Stimulated activated CD8-positive, alpha-beta memory T cell treated with anti-CD3 and anti-CD28 coated beads, Interleukin-7, amount 100 ng/mL, for 4 hours (primary cell): ENCODE results near the gene C7orf33.
"Not testable (repeated sequence)": the region's sequence is repeated elsewhere in the genome, so short reads cannot be mapped to it uniquely, and the experiment has no call there.

Source experiments
- DNase-seq, 2 donors: peaks; one replicate each; pipeline ENCODE4 v3.0.0-alpha.2; 2020; ENCODE audit warnings: low read depth in 2 of 2

C7orf33 gene

GRCh38 chr7:148580446-148580845, 10.1 kb upstream of the C7orf33 start:
- no peak for DNase-seq

DNA sequence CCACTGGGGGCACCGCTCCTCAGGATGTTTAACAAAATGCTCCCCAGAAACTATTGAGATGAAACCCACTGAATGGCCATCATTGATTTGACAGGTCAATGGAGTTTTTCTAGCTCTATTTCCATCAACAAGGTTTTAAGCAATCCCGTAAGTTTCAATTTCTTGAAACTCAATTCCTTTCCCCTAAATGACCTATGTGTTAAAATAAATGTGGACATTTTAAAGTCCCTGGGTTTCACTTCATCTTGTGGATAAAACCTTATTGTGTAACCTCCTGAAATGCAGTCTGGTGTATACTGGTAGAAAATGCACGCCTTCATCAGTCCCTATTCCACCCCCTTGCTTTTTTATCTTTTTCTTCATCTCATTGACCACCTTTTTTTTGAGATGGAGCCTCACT, 8.9 kb upstream of the C7orf33 start:
- no peak for DNase-seq

GRCh38 chr7:148584154-148584827, 6.3 kb upstream of the C7orf33 start:
- DNase-seq = no peak

- no peak for DNase-seq
Observed at GRCh38 chr7:148585399-148585798, 5.2 kb upstream of the C7orf33 start.

DNA sequence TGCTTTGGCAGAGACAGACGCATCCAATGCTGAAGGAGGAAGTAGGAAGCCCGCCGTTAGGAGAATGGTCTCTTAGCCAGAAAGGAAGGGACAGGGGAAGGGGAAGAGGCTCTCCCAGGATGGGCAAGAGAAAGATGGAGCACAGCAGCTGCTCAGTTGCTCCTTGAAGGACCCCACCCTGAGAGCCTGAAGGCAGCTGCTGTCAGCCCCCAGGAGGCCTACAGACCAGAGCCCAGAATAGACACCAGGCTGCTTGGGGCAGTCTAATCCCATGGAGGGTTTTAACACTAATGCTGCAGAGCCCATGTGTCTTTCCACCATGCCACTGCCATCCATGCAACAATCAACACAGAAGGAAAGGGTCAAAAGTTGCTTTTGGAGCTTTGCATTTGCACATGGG, 3.5 kb upstream of the C7orf33 start:
- no peak for DNase-seq

DNA sequence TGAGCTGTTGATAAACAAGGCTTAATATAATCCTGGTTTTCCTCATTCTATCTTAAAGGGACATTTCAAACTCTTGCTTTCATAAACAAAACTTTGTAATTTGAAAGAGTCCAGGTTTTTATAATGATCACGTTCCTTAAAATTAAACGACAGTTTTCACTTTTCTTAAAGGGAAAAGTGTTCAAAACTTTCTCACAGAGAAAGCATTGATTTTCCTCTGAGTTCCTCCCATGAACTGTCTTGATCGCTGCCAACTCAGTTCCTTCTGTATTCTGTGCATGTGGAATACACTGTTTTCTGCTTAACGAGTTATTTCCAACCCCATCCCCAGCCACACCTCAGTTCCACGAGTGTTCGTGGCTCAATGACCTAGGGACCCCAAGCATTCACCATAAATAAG, 2.4 kb upstream of the C7orf33 start:
- DNase-seq = no peak

- no peak for DNase-seq
Observed at GRCh38 chr7:148588670-148589131, 1.9 kb upstream of the C7orf33 start.

GRCh38 chr7:148589640-148590039, 926 bp upstream of the C7orf33 start:
- DNase-seq = no peak

DNA sequence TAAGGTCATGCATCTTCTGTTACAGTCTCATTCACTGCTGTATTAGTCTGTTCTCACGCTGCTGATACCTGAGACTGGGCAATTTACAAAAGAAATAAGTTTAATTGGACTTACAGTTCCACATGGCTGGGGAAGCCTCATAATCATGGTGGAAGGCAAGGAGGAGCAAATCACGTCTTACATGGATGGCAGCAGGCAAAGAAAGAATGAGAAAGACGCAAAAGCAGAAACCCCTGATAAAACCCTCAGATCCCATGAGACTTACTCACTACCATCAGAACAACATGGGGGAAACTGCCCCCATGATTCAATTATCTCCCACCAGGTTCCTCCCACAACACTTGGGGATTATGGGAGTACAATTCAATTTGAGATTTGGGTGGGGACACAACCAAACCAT, 5.8 kb downstream of the C7orf33 start:
- DNase-seq = not testable (repeated sequence)

GRCh38 chr7:148598351-148598750, 7.8 kb downstream of the C7orf33 start:
- no peak for DNase-seq

DNA sequence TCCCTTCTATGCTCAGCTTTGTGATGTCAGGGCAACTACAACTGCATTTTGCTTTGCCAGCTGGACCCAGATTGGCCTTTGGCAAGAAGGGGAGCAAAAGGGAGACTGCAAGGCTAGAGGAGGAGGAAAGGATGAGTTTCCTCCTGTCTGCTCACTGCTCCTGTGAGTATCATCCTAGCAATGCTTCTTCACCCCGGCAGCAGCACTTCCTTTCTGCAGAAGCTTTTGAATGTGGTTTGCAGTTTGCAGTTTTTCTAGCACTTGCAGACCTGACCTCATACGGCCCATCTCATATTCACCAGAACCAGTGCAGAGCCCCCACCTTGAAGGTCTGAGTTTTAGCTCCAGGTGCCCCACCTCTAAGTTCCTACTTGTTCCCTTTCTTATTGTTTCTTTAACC, 14.8 kb downstream of the C7orf33 start:
- no peak for DNase-seq

- no peak for DNase-seq
Observed at GRCh38 chr7:148607151-148607661, 16.6 kb downstream of the C7orf33 start.

- no peak for DNase-seq
Observed at GRCh38 chr7:148609045-148609725, 18.6 kb downstream of the C7orf33 start.

DNA sequence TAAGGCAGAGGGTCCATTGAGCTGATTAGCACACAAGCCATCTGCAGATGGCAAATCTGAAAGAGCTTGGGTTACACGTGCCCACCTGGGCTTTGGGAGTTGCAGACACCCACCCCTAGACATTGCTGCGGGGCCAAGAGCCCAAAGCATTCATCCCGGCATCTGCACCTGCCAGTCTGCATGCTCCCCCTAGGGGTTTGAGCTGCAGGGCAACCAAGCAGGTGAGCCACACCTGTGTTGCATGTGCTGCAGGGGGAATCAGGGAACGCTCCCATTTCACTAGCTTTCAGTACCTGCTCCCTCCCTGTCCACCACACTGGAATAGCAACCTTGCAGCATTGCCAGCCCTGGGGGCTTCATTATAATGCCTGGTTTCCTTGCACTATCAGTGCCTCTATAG, 21.1 kb downstream of the C7orf33 start:
- no peak for DNase-seq

GRCh38 chr7:148615085-148615730, 24.6 kb downstream of the C7orf33 start:
- no peak for DNase-seq

GRCh38 chr7:148620749-148621359, 30.3 kb downstream of the C7orf33 start:
- DNase-seq = no peak

- DNase-seq = no peak
Observed at GRCh38 chr7:148621563-148621962, 31.0 kb downstream of the C7orf33 start.

- no peak for DNase-seq
Observed at GRCh38 chr7:148622887-148623585, 32.5 kb downstream of the C7orf33 start.

DNA sequence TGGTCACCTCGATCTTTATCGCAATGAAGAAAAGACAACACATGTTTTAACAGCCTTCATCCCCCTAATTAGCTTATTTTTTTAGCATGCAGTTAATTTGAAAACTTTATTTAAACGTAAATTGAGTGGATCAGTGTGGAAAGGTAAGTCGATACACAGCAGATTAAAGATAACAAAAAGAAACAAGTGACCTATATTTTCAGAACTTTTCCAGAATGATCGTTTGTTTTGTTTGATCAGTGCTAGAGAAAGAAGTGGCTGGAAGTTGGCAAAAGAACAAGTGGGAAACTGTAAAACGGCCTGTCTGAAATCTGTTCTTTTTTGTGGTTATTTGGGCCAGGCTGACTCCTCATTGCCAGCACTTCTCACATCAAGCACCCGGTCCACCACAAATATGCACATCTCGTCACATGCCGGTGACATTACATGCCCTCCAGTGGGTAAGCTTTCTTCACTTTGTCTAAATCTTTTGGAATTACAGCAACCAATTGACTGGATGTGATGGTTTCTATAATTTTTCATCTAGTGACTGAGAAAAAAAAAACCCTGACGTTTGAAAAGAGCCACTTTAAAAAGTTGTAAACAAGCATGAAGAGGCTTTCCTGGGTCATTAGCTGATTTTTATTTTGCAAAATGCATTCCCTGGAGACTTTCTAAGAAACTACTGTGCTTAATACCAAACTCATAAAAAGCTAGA, 33.2 kb downstream of the C7orf33 start:
- DNase-seq = no peak

DNA sequence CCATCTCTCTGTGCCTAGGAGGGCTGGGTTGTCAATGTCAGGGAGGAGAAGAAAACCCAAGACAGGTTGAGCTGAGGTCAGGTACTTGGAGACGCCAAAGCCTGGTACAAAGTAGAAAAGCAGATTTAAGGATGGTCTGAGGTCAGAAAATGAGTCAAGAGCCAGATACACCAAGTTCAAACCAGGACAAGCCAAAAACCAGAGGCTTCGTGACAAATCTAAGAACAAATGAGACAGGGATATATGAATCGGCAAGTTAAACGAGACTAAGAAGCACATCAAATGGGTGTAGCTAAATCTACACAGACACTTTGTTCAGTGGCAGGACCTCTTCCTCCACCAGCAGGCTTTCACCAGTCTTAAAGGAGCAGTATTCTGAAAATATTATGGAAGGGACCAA, 34.2 kb downstream of the C7orf33 start:
- no peak for DNase-seq

- no peak for DNase-seq
Observed at GRCh38 chr7:148625342-148625741, 34.8 kb downstream of the C7orf33 start.
